NCI-H2107 treated with DMSO at 0.1 percent for 48 hours (cell line): ENCODE measurements around the gene FOXS1.

Experiments used
- DNase-seq: peaks from one replicate; lab custom pipeline; 2025; ENCODE audit not compliant: unreplicated experiment; lab: John Stamatoyannopoulos, UW

FOXS1 gene

DNA sequence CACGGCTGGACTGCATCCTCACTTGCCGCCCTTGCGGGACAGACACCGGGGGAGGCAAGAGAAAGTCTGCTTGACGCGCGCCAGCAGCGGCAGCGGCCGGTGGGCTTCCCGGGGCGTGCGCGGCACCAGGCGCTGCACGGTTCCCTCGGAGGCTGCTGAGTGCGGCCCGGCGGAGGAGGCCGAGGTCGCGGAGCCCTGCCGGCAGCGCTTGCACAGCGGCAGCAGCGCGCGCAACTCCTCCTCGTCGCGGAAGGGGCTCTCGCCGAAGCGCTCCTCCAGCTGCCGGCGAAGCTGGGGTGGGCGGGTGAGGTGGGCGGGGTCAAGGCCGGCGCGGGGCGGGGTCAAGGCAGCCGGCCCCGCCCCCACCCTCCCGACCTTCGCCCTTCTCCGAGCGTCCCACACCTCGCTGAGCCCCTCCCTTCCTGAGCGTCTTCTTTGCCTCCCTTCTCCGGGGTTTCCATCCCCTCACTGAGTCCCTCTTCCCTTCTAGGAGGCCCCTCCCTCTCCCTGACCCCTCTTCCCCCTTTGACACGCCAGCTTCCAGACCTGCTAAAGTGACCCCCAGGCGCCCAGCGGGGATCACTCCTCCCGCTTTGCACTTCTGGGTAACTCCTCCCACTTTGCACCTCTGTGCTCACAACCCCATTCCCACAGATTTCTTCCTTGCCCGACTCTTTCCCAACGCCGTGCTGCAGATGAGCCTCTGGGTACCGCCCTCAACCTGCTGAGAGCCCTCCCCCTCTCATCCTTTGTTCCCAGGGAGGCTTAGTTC, 16.2 kb upstream of the FOXS1 start:
- no peak for DNase-seq

DNA sequence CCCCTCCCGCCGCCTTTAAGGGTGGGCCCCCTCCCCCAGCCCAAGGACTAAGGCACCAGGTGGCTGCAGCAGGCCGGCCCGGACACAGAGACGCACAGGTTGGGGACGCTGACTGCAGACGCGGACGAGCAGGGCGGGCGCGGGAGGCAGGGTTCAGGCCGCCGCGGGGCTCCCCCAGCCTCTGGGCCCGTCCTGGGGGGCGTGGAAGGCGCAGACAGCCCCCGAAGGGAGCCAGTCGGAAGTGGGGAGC, 15.7 kb upstream of the FOXS1 start:
- no peak for DNase-seq

DNA sequence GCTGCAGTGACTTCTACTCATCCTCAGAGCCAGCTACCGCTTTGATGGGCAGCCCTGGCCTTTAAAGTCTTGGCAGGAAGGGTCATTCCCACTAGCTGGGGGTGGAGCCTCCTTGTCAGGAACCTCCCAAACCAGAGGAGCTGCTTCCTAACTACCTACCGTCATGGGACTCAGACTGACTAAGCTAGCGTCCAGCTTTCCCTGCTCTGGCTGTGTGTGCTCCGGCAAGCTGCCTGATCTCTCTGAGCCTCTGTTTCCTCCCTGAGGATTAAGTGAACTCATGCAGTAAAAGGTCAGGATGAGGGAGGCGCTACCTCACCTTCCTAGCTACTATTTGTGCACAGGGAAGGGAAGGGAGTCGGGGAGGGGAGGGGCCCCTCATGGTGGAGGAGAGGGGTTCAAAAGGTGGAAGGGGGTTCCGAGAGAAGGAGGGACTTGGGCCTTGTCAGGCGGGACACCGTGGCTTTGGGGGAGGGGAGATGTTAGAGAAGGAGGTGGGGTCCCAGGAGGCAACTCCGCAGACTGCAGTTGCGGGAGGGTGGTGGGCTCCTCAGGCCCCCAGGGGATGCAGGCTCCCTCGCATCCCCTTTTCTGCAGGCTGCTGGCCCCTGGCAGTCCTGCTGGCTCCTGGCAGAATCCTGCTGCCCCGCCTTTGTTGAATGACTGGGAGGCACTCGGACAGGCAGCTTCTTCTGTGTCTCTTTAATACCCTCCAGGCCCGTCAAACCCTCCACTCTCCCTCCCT, 15.2 kb upstream of the FOXS1 start:
- no peak for DNase-seq

DNA sequence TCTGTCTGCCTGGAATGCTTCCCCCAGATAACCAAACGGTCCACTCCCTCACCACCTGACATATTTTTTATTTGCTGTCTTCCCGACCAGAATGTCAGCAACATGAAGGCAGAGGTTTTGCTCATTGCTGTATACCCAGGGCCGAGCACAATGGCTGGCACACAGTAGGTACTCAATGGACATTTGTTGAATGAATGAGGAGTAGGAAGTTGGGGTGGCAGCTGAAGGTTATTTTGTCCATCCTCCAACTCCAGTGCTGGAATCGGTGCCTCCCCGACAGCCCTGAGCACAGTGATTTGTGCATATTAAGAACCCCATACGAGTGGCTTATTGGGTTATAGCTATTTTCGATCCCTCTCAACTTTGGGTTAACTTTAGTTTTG, 14.6 kb upstream of the FOXS1 start:
- no peak for DNase-seq

DNA sequence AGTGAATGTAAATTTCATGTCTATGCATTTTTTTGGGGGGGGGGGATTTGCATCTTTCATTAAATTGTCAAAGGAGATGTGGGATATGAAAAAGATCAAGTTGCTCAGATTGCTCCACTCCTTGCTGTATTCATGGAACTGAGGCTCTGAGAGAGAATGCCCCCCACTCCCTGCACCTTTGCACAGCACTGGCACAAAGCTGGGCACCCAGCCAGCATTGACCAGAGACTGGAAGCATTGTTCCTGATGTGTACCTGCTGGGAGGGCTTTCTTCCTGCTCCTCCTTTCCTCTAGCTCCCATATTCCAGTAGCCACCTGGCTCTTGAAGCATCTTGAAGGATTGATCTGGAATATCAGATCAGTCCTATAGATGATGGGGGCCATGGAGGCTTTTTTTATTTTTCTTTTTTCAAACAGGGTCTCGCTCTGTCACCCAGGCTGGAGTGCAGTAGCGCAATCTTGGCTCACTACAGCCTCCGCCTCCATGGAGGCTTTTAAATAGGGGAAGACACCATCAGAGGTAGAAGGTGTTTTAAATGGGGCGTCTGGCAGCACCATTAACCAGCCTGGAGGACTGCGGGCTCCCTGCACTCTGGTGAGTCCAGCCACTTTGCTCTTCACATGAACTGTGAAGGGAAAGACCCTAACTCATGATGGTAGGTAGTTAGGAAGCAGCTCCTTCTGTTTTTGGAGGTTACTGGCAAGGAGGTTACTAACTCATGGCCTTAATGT, 14.0 kb upstream of the FOXS1 start:
- no peak for DNase-seq

DNA sequence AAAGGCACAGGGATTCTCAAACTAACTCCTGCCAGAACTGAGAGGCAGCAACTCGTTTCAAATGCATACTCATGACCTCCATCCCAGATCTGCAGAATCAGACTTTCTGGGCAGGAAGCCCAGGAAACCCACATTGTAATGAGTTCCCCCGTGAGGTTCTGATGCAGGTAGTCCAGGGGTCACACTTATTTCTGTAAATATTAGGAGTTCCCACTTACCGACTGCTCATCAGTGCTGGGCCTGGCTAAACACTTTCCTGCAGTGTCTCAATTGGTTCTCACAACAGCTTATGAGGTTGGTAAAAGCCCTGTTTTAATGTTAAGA, 13.3 kb upstream of the FOXS1 start:
- no peak for DNase-seq

DNA sequence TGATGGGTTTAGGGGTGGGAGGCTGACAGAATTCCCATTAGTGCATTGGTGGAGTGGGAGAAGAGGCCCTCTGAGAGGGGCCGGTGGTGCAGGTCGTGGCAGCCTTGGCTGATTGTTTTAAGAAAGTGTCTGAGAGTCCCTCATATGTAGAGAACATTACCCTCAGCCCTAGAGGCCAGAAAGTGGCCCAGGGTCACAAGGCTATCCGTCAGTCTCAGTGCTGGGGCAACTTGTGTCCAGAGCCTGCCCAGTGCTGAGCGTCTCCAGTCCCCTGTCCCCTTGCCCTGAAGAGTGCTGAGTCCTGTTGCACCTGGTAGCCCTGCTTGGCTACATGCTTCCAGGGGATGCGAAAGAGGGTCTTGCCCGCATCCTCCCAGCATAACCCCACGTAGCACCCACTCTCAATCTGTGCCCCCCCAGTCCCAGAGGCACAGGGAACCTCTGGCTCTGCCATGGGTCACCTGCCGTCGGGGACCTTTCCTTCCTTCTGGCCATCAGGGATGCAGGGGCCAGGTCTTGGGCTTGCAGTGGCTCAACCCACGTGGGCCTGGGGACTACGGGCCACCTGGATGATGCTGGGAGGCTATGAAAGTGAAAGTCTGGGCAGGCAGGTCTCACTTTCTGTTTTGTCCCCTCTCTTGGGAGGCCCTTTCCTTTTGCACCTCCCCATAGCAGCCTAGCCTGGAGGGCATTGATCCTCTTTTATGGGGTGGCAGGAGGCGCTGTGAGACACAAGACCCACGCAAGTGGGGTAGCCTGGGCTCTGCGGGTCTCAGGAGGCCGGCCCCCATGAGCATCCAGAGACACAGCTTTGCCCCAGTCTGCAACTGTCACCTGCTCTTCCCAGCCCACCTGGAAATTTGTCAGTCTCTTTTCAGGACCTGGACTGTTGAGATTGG, 12.7 kb upstream of the FOXS1 start:
- no peak for DNase-seq

DNA sequence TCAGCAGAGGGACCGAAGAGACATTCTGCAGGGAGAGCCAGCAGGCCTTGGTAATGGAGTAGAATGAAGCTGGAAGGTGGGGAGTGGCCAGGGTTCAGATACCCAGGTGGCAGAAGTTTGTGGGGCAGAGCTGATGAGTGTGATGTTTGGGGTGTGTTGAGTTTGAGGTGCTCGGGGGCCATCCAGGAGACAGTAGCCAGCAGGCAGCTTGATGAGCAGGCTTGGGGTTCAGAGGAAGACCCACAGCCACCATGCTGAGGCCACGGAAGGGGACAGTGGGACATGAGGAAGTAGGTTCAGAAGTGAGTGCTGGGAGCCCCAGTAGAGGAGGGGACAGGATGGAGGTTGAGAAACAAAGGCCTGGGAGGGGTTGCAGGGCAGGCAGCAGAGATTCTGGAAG, 11.1 kb upstream of the FOXS1 start:
- DNase-seq: no peak

DNA sequence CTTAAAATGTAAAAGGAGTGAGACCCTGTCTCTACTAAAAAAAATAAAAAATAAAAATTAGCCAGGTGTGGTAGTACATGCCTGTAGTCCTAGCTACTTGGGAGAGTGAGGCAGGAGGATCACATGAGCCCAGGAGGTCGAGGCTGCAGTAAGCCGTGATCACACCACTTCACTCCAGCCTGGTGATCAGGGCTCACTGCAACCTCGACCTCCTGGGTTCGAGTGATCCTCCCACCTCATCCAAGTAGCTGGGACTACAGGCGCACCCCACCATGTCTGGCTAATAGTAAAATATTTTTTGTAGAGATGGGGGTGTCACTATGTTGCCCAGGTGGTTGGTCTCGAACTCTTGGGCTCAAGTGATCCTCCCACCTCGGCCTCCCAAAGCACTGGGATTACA, 8.1 kb upstream of the FOXS1 start:
- DNase-seq: no peak

DNA sequence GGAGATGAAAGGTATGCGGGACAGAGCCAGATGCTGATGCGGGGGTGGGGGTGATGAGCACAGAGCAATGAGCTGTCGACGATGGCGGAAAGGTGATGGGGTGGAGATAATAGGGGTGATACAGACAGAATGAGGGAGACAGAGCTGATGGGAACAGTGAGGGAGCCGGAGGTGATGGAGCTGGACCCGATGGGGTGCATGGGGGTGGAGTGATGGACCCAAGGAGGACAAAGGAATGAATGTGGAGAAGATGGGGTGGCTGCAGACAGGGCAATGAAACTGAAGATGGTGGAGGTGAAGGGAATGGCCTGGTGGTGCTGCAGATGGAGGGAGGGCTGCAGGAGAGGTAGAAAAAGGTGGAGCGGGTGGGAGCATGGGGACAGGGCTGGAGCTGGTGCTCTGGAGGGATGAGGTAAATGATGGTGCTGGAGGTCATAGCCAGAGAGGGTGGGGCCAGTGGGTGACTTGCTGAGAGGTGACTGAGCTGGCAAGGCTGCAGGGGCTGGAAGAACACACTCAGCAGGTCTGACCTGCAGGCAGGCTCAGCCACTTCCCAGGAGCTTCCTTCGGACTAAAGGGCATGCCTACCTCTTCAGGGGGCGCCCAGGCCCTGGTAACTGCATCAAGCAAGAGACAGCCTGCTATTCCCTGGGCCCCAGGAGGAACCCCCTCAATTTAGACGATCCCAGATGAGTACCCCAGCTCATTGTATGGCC, 6.0 kb upstream of the FOXS1 start:
- DNase-seq: no peak

DNA sequence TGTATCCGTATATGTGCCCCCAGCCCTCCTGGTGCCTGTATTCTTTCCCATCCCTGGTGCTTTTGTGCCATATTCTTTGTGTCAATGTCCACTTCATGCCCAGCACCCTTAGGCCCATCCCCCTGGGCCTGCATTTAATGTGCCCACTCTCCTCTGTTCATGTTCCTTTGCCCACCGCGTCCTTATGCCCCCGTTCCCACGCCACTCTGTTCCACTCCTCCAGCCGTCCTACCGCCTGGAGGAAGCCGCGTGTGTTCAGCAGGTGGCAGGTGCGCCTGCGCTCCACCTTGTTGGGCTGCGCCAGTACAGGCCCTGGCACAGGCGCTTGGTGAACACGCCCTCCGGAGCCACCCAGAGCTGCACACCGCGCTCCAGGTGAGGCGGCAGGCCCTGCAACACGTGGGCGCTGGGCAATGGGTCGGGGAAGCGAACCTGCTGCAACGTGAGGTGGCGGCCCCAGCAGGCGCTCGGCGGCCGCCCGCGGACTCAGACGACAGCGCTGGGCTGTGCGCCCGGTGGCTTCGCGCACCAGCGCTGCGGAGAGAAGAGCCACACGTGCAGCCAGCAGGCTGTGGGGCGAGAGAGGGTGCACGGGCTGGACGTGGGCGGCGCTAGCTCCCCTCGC, 4.0 kb upstream of the FOXS1 start:
- DNase-seq: no peak

DNA sequence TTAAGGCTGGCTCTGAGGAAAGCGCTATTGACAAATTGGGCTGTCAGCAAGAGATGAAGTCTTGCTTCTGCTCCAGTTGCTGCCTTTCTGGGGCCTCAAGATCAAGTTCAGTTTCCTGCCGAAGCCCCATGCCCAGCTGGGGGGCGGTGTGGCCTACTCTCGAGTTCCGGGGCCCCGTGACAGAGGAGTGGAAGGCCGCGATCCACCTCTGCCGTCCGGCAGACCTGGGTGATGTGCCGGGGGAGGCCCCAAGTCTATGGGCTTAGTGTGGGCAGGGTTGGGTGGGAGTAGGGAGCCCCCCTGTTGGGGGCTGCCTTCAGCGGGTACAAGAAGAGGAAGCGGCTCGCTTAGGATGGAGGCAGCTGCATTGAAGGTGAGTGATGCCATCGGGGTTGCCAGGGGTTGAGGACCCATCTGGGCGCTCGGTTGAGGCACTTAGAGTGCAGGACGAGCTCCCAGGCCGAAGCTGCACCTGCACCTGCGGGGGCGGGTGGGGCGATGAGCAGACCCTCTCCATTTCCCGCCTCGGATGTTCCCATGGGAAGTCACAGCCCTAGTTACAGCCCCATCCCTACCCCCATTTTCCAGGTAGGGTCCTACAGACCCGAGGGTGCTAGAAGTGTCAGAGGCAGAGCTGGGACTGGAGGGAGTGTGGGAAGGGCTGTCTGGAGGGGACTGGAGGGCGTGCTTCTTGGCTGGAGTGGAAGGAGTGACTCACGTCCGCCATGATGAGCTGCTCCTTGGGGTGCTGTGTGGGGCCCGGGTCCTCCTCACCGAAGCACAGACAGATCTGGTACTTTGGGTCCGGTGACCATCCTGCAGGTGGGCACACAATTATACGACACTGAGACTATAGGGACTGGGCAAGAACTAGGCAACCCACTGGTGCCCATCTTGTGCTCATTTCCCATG, 2.9 kb upstream of the FOXS1 start:
- DNase-seq: no peak

DNA sequence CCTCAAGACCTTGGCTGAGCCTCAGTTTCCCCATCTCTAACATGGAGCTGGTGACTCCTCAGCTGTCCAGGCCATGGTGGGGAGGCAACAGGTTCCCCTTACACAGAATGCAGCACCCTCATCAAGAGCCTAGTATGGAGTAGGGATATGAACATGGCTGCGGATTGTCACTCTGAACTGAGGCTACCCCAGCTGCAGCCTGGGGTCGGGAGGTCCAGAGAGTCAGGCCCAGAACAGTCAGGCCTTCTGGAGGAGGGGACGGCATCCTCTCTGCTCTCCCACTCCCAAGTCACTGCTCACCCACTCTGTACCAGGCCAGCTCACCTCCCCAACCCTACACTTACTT, 1.4 kb upstream of the FOXS1 start:
- DNase-seq: no peak

DNA sequence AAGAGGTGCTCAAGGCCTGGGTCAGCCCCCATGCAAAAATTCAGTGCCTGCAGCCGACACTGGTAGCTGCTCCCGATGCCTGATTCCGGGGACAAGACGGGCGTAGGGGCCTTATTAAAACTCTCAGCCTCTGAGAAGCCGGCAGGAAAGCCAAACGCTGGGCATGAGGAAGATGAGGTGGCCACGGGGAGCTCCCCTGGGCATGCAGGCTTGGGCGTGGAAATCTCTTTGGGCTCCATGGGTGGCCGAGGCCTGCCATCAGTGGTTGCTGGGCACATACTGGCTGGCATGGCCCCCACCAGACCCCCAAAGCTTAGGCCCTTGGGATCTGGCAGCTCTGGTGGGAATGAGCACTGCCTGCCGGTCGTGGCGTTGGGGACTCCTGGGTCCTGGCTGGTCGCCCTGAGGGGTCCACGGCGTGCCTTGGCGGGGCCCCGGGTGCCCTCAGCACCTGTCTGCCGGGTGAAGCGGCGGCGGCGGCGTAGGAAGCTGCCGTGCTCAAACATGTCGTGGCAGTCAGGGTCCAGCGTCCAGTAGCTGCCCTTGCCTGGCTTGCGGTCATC, 586 bp downstream of the FOXS1 start:
- no peak for DNase-seq

DNA sequence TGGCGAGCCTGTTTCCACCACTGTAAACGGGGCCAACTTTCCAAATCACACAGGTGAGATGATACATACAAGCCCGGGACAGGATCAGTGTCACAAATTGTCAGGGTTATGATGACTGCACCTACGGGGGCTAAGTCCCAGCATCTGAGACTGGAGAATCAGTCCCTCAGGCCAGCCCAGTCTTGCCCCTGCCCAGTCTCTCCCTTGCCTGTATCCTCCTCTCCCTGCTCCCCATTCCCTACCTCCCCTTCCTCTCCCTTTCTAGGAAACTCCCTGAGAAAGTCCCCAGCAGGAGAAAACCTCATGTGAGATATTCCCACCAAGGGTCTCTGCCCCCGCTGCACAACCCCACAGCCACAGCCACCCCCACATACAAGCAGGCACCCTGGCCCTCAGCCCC, 1.5 kb downstream of the FOXS1 start:
- DNase-seq: no peak

DNA sequence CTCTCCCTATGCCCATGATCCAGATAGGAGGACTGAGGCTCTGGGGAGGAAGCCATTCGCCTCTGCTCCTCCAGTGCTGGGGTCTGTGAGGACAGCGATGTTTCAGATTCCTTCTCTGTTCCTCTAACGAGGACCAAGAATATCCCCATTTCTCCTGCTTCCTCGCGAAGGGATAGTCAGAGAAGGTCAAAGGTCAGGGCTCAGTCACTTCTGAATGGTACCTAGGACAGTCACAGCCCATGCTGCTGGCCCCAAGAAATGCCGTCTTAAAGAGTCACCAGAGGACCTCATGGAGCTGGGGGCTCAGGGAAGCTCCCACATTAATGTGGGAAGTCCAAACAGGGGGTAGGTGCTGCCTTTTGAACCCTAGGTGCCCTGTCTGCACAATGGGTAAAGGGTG, 2.1 kb downstream of the FOXS1 start:
- no peak for DNase-seq

DNA sequence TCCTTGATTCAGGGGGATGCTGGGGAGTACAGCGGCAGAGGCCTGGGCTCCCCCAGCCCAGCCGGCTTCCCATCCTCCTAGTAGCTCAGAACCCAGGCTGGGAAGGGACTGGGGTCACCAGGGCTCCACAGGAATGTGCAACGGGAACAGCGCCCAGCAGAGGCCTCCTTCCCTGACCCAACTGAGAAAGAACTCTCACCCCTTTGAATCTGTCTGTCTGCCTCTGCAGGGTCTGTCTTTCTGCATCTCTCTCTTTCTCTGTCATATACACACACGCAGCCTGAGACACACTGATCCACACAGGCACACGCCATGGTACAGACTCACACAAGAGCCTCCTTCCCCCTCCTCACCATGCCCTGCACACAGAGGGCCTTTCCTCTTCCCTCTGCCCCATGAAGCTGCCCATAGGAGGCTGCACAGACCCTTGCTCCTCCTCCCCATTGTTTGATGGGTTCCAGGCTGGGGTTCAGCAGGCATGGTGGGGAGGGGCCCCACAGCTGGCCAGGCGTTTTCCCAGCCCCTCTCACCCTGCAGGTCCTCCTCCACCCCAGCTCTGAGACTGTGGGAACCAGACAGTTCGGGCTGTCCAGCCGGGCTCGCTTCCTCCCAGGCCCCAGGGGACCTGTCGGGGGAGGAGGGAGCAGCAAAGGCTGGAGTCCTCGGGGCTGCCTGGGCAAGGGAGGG, 2.8 kb downstream of the FOXS1 start:
- DNase-seq: no peak

DNA sequence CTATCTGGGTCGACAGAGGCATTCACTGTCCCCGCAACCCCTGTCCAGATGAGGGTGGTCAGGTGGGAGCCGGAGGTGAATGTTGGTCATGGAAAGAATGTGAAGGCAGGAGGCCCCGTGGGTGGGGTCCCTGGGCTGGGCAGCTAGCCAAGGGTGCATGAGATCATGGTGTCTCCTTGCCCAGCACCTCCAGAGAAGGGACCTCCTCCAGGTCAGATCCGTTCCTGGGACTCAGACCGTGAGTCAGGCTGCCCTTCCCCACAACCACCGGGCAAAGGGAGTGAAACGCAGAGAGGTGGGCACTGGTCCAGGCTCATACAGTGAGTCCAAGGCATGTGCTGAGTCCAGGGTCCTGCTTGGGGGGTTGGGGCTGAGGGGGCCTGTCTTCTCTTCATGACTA, 3.5 kb downstream of the FOXS1 start:
- DNase-seq: no peak
